ENCODE measurements around the gene BCL3.

- TF ChIP-seq CTCF (IDR thresholded peaks at IDR 0.05) = no peak
- TF ChIP-seq TEAD4 (CRISPR knock-in tag; IDR thresholded peaks at IDR 0.05) = no peak
- TF ChIP-seq MAX (CRISPR knock-in tag; IDR thresholded peaks at IDR 0.05) = no peak
- TF ChIP-seq JAZF1 (CRISPR knock-in tag; IDR thresholded peaks at IDR 0.05) = no peak
- no peak for TF ChIP-seq NR2C2 (CRISPR knock-in tag; IDR thresholded peaks at IDR 0.05)
These were observed 24.5 kb downstream of the BCL3 start for GRCh38 chr19:44772959-44773358.

Measured in WTC11 (cell line).